Measurements from ENCODE around the gene AP5Z1. TPM values are rescaled to one million over a fixed set of nuclear protein-coding genes. Genes with fewer than 3 reads are reported as not detected.
A peak's percentile ranks its signal among the peaks of the same experiment; 100 is the strongest.

The AP5Z1 gene
- total and polyA plus RNA-seq, 9 donors: 12.8 to 22.9 (median 15.0) TPM

DNA sequence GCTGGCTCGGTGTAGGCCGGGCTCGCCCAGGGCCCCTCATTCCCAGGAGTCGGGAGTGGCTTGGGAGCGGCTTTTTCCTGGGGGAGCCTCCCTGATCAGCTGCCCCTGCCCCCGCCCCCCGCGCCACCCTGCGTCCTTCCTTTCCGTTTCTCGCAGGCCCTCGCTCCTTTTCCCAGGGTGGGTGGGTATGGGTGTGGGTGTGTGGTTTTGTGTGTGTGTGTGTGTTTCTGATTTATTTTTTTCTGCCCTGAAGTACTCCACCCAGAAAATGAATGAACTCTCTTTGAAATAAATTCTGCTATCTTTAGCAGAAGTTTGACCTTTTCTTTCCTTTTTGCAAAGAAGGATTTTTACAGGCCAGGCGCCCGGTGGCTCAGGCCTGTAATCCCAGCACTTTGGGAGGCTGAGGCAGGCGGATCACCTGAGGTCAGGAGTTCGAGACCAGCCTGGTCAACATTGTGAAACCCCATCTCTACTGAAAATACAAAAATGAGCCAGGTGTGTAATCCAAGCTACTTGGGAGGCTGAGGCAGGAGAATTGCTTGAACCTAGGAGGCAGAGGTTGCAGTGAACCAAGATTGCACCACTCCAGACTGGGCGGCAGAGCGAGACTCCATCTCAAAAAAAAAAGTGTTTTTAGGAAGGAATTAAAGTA, 30.0 kb upstream of the AP5Z1 start:
- DNase-seq: no peak
- Histone ChIP-seq H3K27me3 (ENCODE audit: control insufficient read depth, insufficient read depth, low read length) (no peaks in the 10 kb centered on the region), H3K4me1 (ENCODE audit: control insufficient read depth, insufficient read depth, low read length) (peaks cover 43% of the 10 kb centered on the region), H3K36me3 (ENCODE audit: control insufficient read depth, insufficient read depth, low read length) (peaks cover 42% of the 10 kb centered on the region), H3K27ac (ENCODE audit: low read length) (peak overlapping the region; percentile 91), H3K4me3 (ENCODE audit: low read length) (peak overlapping the region; percentile 25), H3K9me3 (replicated peaks; ENCODE audit: control insufficient read depth, low read depth, low read length) (no peaks in the 10 kb centered on the region)
- WGBS (ENCODE audit: insufficient coverage): 20% methylated on average over 5 of the region's 18 CpGs

DNA sequence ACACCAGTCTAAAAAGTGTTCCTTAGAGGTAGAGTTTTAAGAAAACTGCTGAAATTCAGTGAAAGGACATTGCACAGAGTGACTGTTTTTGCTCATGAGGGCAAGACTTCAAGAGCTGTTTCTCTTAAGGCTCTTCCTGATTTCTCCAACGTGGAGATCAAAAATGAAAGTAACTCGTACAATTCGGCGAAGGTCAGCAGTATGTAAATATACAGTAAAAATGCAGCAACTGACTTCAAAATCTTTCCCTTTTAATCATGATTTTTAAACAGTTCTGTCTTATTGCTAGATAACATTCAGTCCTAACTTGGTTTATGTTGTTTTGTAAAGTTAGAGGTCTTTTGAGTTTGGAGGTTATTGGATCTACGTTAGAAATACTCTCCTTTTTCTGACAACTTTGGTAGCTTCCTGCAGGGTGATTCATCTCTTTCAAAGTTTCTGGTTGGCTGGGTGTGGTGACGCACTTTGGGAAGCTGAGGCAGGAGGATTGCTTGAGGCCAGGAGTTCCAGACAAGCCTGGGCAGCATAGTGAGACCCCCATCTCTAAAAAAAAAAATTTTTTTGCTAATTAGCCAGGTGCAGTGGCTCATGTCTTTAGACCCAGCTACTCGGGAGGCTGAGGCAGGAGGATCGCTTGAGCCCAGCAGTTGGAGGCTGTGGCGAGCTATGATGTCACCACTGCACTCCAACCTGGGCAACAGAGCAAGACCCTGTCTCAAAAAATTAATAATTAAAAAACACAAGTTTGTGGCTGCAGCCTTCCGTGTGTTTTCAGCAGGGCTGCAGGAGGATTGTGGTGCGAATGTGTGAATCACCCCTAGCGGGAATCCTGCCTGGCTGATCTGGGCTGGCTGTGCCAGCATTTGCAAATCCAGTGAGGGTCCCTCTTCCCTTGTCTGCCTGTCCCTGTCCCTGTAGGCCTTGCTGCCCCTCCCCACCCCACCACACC, 29.2 kb upstream of the AP5Z1 start:
- peak overlapping the region; percentile 22 for H3K4me3 ChIP-seq (ENCODE audit: low read length)
- H3K4me1 ChIP-seq (ENCODE audit: control insufficient read depth, insufficient read depth, low read length): peaks cover 43% of the 10 kb centered on the region
- peaks cover 41% of the 10 kb centered on the region for H3K36me3 ChIP-seq (ENCODE audit: control insufficient read depth, insufficient read depth, low read length)
- H3K27me3 ChIP-seq (ENCODE audit: control insufficient read depth, insufficient read depth, low read length): no peaks in the 10 kb centered on the region
- peak overlapping the region; percentile 91 for H3K27ac ChIP-seq (ENCODE audit: low read length)
- peak; percentile 82 for DNase-seq
- WGBS (ENCODE audit: insufficient coverage): 96% methylated on average over 4 of the region's 12 CpGs
- H3K9me3 ChIP-seq (replicated peaks; ENCODE audit: control insufficient read depth, low read depth, low read length): no peaks in the 10 kb centered on the region

DNA sequence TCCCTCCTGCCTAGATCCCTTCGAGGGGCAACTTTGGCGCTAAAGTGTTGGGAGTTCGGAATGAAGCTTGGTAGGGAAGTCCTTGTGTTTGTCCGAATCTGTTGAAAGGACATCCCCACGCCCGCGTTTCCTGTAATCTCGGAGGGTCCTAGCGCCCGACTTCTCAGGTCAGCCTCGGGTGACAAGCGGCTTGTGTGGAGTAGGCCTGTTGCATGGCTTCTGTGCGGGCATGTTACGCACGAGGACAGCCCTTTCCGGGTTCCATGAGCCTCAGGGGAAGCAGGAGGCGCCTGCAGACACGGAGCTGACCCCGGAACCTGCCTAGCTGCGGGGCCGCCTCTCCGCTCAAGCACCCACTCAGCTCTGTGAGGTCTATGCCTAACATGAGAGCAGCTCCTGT, 28.4 kb upstream of the AP5Z1 start:
- Histone ChIP-seq H3K9me3 (replicated peaks; ENCODE audit: control insufficient read depth, low read depth, low read length) (no peaks in the 10 kb centered on the region), H3K36me3 (ENCODE audit: control insufficient read depth, insufficient read depth, low read length) (peaks cover 35% of the 10 kb centered on the region), H3K4me3 (ENCODE audit: low read length) (no peak overlapping the region), H3K27ac (ENCODE audit: low read length) (peak overlapping the region; percentile 91), H3K27me3 (ENCODE audit: control insufficient read depth, insufficient read depth, low read length) (no peaks in the 10 kb centered on the region), H3K4me1 (ENCODE audit: control insufficient read depth, insufficient read depth, low read length) (peaks cover 43% of the 10 kb centered on the region)
- WGBS (ENCODE audit: insufficient coverage): 81% methylated on average over 20 of the region's 22 CpGs
- no peak for DNase-seq

DNA sequence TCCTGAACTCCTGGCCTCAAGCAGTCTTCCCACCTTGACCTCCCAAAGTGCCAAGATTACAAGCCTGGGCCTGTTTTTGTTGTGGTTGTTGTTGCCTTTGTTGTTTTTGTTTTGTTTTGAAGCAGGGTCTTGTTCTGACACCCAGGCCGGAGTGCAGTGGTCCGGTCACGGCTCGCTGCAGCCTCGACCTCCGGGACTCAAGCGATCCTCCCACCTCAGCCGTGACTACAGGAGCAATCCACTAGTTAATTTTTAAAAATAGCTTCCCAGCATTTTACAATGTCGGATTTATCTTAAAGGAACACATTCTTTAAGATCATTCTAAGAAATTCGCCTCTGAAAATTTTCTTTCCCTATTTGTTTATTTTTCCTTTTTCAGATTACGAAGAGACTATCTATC, 27.7 kb upstream of the AP5Z1 start:
- no peak for DNase-seq
- peaks cover 43% of the 10 kb centered on the region for H3K4me1 ChIP-seq (ENCODE audit: control insufficient read depth, insufficient read depth, low read length)
- H3K9me3 ChIP-seq (replicated peaks; ENCODE audit: control insufficient read depth, low read depth, low read length): no peaks in the 10 kb centered on the region
- 76% methylated on average over 10 of the region's 11 CpGs for whole genome bisulfite sequencing (ENCODE audit: insufficient coverage)
- no peak overlapping the region for H3K4me3 ChIP-seq (ENCODE audit: low read length)
- peaks cover 35% of the 10 kb centered on the region for H3K36me3 ChIP-seq (ENCODE audit: control insufficient read depth, insufficient read depth, low read length)
- peak overlapping the region; percentile 74 for H3K27ac ChIP-seq (ENCODE audit: low read length)
- H3K27me3 ChIP-seq (ENCODE audit: control insufficient read depth, insufficient read depth, low read length): no peaks in the 10 kb centered on the region

DNA sequence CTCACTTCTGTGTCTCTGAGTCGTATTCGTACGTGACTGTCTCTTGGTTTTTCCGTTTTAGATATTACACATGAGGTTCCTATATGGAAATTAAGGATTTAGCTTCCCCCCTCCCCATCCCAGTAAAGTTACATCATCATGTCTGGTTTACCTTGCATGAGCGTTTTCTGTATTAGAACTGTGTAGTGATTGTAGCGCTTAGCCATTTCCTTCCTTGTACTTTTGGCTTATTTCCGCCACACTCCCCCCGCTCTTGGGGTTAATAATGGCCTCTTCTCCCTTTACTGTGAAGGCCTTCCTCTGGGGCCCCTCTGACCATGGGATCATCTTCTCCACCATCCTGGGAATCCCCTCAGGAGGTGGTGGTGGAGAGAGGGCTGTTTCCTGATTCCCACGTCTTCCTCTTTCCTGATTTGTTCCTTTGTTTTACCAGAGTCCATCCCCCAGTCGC, 27.2 kb upstream of the AP5Z1 start:
- H3K4me1 ChIP-seq (ENCODE audit: control insufficient read depth, insufficient read depth, low read length): peaks cover 43% of the 10 kb centered on the region
- no peaks in the 10 kb centered on the region for H3K9me3 ChIP-seq (replicated peaks; ENCODE audit: control insufficient read depth, low read depth, low read length)
- peaks cover 33% of the 10 kb centered on the region for H3K36me3 ChIP-seq (ENCODE audit: control insufficient read depth, insufficient read depth, low read length)
- H3K27me3 ChIP-seq (ENCODE audit: control insufficient read depth, insufficient read depth, low read length): no peaks in the 10 kb centered on the region
- 75% methylated on average over 1 of the region's 10 CpGs for WGBS (ENCODE audit: insufficient coverage)
- peak overlapping the region; percentile 74 for H3K27ac ChIP-seq (ENCODE audit: low read length)
- H3K4me3 ChIP-seq (ENCODE audit: low read length): no peak overlapping the region
- peak; percentile 52 for DNase-seq

DNA sequence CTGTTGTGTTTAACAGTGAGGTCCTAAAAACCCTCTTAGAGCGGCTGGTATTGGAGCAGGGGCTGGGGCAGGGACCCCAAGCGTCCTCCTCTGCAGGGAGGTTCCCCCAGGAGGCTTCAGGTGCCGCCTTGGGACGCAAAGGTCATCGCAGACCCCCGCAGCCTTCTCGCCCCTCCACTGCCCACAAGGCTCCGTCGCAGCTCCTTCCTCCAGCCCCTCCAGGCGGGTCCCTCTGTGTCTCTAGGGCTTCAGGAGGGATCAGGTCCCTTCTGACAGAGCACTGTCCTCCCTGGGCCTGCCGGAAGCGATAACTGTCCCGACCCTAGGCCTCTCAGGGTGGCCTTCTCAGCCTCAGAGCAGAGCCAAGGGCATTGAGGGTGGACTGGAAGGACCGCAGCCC, 26.1 kb upstream of the AP5Z1 start:
- H3K27ac ChIP-seq (ENCODE audit: low read length): peak overlapping the region; percentile 17
- no peak overlapping the region for H3K4me3 ChIP-seq (ENCODE audit: low read length)
- WGBS (ENCODE audit: insufficient coverage): 94% methylated on average over 13 of the region's 14 CpGs
- H3K9me3 ChIP-seq (replicated peaks; ENCODE audit: control insufficient read depth, low read depth, low read length): no peaks in the 10 kb centered on the region
- no peaks in the 10 kb centered on the region for H3K27me3 ChIP-seq (ENCODE audit: control insufficient read depth, insufficient read depth, low read length)
- peaks cover 34% of the 10 kb centered on the region for H3K4me1 ChIP-seq (ENCODE audit: control insufficient read depth, insufficient read depth, low read length)
- H3K36me3 ChIP-seq (ENCODE audit: control insufficient read depth, insufficient read depth, low read length): peaks cover 34% of the 10 kb centered on the region
- no peak for DNase-seq

DNA sequence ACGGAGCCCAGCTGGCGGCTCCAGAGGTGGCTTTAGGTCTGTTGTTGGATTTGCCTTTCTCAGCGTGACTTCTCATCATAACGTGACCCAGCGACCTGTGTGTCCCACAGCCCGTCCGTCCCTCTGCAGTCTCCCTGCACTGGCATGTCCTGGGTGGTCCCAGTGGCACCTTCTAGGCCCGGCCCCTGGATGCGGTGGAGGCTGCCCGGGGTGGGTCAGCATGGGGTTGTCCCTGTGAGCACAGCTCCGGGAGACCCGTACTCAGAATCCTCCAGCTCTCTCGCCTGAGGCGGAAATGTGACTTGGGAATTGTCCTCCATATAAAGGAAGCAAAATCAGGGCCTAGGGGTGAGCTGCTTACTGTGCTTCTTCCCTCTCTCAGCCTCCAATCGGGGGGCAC, 25.6 kb upstream of the AP5Z1 start:
- WGBS (ENCODE audit: insufficient coverage): 89% methylated on average over 13 of the region's 15 CpGs
- Histone ChIP-seq H3K27me3 (ENCODE audit: control insufficient read depth, insufficient read depth, low read length) (no peaks in the 10 kb centered on the region), H3K4me1 (ENCODE audit: control insufficient read depth, insufficient read depth, low read length) (peaks cover 29% of the 10 kb centered on the region), H3K36me3 (ENCODE audit: control insufficient read depth, insufficient read depth, low read length) (peaks cover 38% of the 10 kb centered on the region), H3K9me3 (replicated peaks; ENCODE audit: control insufficient read depth, low read depth, low read length) (no peaks in the 10 kb centered on the region), H3K4me3 (ENCODE audit: low read length) (no peak overlapping the region), H3K27ac (ENCODE audit: low read length) (no peak overlapping the region)
- DNase-seq: no peak

DNA sequence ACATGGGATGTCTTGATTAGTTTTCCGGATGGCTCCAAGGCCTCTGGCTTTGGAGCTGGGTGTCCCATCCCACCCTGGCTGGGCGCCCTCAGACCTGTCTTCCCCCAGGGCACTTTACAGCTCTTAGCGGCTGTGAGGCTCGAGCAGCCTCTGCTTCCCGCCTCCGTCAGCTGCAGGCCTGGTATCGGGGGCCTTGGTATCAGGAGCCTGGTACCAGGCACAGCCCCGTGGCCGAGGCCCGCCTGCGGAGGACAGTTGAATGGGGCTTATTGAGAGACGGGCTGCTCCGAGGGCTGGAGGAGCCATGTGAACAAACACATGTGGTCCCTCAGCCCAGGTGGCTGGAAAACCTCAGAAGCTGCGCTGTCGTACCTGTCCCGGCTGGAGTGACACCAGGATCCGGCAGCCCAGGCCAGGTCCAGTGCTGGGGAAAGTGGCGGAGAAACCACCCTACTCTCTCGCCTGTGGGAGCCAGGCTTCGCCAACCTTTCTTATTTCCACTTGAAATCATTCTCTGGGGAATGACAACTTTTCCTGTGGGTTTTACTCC, 23.9 kb upstream of the AP5Z1 start:
- Histone ChIP-seq H3K27me3 (ENCODE audit: control insufficient read depth, insufficient read depth, low read length) (no peaks in the 10 kb centered on the region), H3K36me3 (ENCODE audit: control insufficient read depth, insufficient read depth, low read length) (peaks cover 55% of the 10 kb centered on the region), H3K27ac (ENCODE audit: low read length) (no peak overlapping the region), H3K9me3 (replicated peaks; ENCODE audit: control insufficient read depth, low read depth, low read length) (no peaks in the 10 kb centered on the region), H3K4me1 (ENCODE audit: control insufficient read depth, insufficient read depth, low read length) (peaks cover 17% of the 10 kb centered on the region), H3K4me3 (ENCODE audit: low read length) (no peak overlapping the region)
- DNase-seq: no peak
- 70% methylated on average over 15 of the region's 20 CpGs for WGBS (ENCODE audit: insufficient coverage)

DNA sequence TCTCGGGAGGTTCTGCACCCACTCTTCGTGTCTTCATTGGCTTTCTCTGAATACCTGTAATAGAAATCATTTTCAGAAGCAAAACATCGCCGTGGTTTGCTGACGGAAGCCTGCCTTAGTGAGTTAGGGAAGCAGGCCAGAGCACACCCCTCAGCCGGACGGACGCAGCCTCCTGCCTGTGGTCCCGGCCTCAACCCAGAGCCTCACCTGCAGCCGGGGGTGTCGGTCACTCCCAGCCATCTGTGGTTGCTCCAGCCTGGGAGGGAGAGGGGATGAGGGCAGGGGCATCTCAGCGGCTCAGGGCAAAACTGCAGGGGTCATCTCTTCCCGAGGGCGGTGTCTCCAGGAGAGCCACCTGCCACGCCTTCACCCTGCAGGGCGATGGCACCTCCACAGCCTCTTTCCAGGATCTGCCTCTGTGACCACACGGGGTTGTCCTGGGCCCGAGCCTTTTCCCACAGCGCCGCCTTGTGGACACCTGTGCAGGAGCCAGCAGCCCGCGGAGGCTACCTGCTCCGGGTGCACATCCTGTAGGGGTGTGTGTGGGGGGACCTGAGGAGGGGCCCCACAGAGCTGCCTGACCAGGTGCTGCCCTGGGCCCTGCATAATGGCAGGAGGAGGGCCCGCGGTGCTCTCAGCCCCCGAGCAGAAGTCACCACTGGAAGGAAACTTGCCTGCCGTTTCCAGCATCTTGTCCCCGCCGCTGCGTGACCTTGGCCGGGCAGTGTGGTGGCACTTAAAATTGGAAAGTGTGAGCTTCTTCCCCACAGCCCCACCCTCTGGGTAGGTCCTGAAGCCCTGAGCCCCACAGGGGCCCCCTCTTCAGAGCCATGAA, 21.6 kb upstream of the AP5Z1 start:
- peaks cover 67% of the 10 kb centered on the region for H3K36me3 ChIP-seq (ENCODE audit: control insufficient read depth, insufficient read depth, low read length)
- 43% methylated on average over 26 of the region's 31 CpGs for WGBS (ENCODE audit: insufficient coverage)
- no peaks in the 10 kb centered on the region for H3K9me3 ChIP-seq (replicated peaks; ENCODE audit: control insufficient read depth, low read depth, low read length)
- no peaks in the 10 kb centered on the region for H3K27me3 ChIP-seq (ENCODE audit: control insufficient read depth, insufficient read depth, low read length)
- no peak overlapping the region for H3K4me3 ChIP-seq (ENCODE audit: low read length)
- DNase-seq: peak; percentile 61
- peaks cover 6% of the 10 kb centered on the region for H3K4me1 ChIP-seq (ENCODE audit: control insufficient read depth, insufficient read depth, low read length)
- H3K27ac ChIP-seq (ENCODE audit: low read length): no peak overlapping the region

Measured in muscle of leg (tissue), 11 donors.